ENCODE measurements around the gene PLSCR4.

The PLSCR4 gene

DNA sequence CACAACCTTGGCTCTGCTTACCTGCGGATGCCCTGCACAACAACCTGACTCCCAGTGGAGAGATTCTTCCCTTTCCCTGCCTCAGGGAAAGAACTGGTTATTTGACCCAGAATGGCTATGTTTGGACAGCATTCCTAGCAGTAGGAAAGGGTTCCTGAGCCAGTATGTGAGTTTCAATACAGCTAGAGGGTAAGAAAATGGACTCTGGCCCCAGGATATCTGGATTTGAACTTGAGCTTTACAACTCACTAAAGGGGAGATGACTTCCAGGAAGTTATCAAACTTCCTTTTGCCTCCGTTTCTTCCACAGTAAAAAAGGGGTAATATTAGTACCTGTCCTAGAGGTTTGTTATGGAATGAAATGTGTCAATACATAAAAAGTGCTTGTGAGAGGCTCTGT, 28.1 kb upstream of the PLSCR4 start:
- TF ChIP-seq POLR2A (IDR thresholded peaks at IDR 0.05; ENCODE audit: extremely low read depth, insufficient read length) (no peak), MYC (IDR thresholded peaks at IDR 0.05; ENCODE audit: low read depth, low read length) (no peak)
- TF ChIP-seq, protein P1, sequence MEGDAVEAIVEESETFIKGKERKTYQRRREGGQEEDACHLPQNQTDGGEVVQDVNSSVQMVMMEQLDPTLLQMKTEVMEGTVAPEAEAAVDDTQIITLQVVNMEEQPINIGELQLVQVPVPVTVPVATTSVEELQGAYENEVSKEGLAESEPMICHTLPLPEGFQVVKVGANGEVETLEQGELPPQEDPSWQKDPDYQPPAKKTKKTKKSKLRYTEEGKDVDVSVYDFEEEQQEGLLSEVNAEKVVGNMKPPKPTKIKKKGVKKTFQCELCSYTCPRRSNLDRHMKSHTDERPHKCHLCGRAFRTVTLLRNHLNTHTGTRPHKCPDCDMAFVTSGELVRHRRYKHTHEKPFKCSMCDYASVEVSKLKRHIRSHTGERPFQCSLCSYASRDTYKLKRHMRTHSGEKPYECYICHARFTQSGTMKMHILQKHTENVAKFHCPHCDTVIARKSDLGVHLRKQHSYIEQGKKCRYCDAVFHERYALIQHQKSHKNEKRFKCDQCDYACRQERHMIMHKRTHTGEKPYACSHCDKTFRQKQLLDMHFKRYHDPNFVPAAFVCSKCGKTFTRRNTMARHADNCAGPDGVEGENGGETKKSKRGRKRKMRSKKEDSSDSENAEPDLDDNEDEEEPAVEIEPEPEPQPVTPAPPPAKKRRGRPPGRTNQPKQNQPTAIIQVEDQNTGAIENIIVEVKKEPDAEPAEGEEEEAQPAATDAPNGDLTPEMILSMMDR (IDR thresholded peaks at IDR 0.05; ENCODE audit: low read depth, low read length) = no peak
- TF ChIP-seq, protein P2, sequence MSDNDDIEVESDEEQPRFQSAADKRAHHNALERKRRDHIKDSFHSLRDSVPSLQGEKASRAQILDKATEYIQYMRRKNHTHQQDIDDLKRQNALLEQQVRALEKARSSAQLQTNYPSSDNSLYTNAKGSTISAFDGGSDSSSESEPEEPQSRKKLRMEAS (IDR thresholded peaks at IDR 0.05; ENCODE audit: low read depth, low read length) = no peak

DNA sequence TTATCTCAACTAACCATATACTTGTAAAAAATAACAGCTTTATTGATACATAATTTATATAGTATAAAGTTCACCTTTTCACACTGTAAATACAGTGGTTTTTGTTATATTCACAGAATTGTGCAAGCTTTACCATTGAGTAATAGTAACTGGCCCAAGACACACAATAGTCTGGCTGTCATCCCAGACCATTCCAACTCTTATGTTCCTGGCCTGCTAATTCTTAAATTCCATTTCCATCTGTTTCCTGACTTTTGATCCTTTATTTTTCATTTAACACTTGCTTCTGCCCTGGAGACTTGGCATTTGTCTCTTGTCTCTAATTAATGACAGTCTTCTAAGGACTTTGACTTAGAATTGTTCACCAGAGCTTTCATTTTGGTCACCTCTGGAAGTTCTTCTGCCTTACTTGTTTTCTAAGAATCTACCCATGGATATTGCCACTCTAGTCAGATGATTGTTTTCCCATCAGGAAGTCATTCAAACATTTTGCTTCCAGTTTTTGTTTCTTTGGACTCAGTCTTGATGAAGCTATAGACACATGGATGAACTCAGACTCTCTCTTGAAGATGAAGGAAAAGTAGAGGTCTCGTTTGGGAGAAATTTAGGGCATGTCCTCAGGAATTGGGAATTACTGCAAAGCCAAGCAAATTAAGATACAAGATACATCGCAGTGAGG, 27.2 kb upstream of the PLSCR4 start:
- H3K4me3 ChIP-seq (ENCODE audit: low read depth, low read length) = no peak overlapping the region
- TF ChIP-seq, protein P2 (IDR thresholded peaks at IDR 0.05; ENCODE audit: low read depth, low read length) = no peak
- TF ChIP-seq POLR2A (IDR thresholded peaks at IDR 0.05; ENCODE audit: extremely low read depth, insufficient read length) (no peak), MYC (IDR thresholded peaks at IDR 0.05; ENCODE audit: low read depth, low read length) (no peak)
- TF ChIP-seq, protein P1 (IDR thresholded peaks at IDR 0.05; ENCODE audit: low read depth, low read length) = no peak
- no peak for DNase-seq (ENCODE audit: low read depth)

More for the DNA sequence above, 28.1 kb upstream of the PLSCR4 start:
- no peak overlapping the region for H3K4me3 ChIP-seq (ENCODE audit: low read depth, low read length)
- no peak for DNase-seq (ENCODE audit: low read depth)

DNA sequence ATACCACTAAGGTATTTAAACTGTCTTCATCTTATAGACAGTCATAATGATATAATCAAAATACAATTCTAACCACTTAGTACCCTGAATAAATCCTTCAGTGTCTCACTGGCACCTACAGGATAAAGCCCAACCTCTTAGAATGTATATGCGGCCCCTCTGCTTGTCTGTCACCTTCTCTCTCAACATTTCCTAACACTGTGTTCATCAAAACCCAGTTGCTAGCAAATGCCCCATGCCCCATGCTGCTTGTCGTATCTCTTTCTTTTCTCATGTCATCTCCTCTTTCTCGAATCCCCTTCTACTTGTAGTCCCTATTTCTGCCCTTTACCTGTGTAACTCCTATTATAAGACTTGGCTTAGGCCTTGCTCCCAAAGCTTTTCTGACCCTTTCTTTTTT, 24.6 kb upstream of the PLSCR4 start:
- DNase-seq (ENCODE audit: low read depth) = no peak
- H3K4me3 ChIP-seq (ENCODE audit: low read depth, low read length) = no peak overlapping the region
- TF ChIP-seq MYC (IDR thresholded peaks at IDR 0.05; ENCODE audit: low read depth, low read length) (no peak), POLR2A (IDR thresholded peaks at IDR 0.05; ENCODE audit: extremely low read depth, insufficient read length) (no peak)
- TF ChIP-seq, protein P1 (IDR thresholded peaks at IDR 0.05; ENCODE audit: low read depth, low read length) = no peak
- TF ChIP-seq, protein P2 (IDR thresholded peaks at IDR 0.05; ENCODE audit: low read depth, low read length) = no peak

DNA sequence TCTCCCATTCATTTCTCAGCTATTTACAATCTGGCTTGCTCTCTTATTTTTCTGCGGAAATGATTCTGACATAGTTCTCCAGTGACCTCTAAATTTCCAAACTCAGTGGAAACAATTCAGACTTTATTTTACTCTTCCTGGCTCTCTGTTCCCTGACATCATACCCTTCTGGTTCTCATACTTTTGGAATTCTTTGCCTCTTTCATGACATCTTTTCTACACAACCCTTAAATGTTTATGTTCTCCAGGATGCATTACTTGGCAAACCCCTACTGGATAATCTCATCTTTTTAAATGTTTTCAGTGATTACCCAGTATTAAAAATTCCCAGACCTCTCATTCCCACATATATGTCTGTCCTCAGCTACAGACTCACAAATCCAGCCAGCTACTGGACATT, 23.9 kb upstream of the PLSCR4 start:
- H3K4me3 ChIP-seq (ENCODE audit: low read depth, low read length) = no peak overlapping the region
- no peak for TF ChIP-seq POLR2A (IDR thresholded peaks at IDR 0.05; ENCODE audit: extremely low read depth, insufficient read length)
- DNase-seq (ENCODE audit: low read depth) = no peak

DNA sequence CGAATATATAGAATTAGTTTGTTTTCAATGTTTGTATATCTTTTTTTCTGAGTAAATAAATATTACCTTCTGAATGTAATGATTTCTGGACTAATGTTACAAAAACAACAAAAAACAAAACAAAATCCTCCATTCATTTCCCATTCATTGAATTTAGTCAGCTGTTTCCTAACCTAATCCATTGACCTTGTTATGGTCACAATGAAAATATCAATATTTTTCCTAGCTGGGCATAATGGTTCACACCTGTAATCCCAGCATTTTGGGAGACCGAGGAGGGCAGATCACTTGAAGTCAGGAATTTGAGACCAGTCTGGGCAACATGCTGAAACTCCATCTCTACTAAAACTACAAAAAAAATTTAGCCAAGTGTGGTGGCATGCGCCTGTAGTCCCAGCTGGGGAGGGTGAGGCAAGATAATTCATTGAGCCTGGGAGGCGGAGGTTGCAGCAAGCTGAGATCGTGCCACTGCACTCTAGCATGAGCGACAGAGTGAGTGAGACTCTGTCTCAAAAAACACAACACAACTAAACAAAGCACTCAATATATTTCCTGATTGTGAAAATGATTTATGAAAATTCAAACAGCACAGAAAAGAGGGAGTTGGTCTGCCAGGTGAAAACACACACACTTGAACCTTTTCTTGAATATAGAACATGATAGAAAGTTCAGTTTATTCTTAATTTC, 23.0 kb upstream of the PLSCR4 start:
- TF ChIP-seq MYC (IDR thresholded peaks at IDR 0.05; ENCODE audit: low read depth, low read length) = no peak
- TF ChIP-seq POLR2A (IDR thresholded peaks at IDR 0.05; ENCODE audit: extremely low read depth, insufficient read length) = no peak
- TF ChIP-seq, protein P1 (IDR thresholded peaks at IDR 0.05; ENCODE audit: low read depth, low read length) = no peak
- TF ChIP-seq, protein P2 (IDR thresholded peaks at IDR 0.05; ENCODE audit: low read depth, low read length) = no peak
- H3K4me3 ChIP-seq (ENCODE audit: low read depth, low read length) = no peak overlapping the region
- no peak for DNase-seq (ENCODE audit: low read depth)

DNA sequence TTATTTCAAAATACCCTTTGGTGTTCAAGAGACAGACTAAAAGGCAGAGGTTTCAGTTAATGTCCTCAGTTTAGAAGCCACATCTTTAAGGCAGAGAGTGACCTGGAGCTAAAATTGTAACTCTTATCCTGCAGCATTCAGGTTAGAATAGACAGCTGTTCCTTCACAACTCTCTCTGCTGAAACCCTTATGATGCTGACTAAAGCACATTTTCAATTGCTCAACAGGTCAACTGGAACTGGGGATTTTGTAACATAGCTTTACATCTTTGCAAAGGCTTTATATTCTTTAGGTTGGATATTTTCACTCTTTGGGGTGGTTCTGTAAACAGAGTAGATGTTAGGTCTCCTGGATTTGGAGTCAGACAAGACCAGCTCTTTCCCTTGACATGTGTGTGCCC, 20.3 kb upstream of the PLSCR4 start:
- DNase-seq (ENCODE audit: low read depth) = no peak
- TF ChIP-seq MYC (IDR thresholded peaks at IDR 0.05; ENCODE audit: low read depth, low read length) = no peak
- TF ChIP-seq, protein P2 (IDR thresholded peaks at IDR 0.05; ENCODE audit: low read depth, low read length) = no peak
- TF ChIP-seq, protein P1 (IDR thresholded peaks at IDR 0.05; ENCODE audit: low read depth, low read length) = no peak
- no peak for TF ChIP-seq POLR2A (IDR thresholded peaks at IDR 0.05; ENCODE audit: extremely low read depth, insufficient read length)
- H3K4me3 ChIP-seq (ENCODE audit: low read depth, low read length) = no peak overlapping the region

All from NB4 (cell line).